HG02798 (cell line): ENCODE measurements around the gene VWA3B.
"Not testable (repeated sequence)": the region's sequence is repeated elsewhere in the genome, so short reads cannot be mapped to it uniquely, and the experiment has no call there.

Experiments
- ATAC-seq: cut with Tn5 transposase; IDR thresholded peaks from one replicate; pipeline ENCODE4 v1.9.1; 2021; ENCODE audit warnings: mild to moderate bottlenecking; ENCODE audit not compliant: unreplicated experiment, poor library complexity

Gene VWA3B

GRCh38 chr2:98126061-98126460, 39.1 kb downstream of the VWA3B start:
- no peak for ATAC-seq

- no peak for ATAC-seq
Observed at GRCh38 chr2:98127229-98127989, 40.4 kb downstream of the VWA3B start.

GRCh38 chr2:98128556-98129109, 41.7 kb downstream of the VWA3B start:
- no peak for ATAC-seq

GRCh38 chr2:98130073-98130472, 43.1 kb downstream of the VWA3B start:
- ATAC-seq: not testable (repeated sequence)

- peak; percentile 58 for ATAC-seq
Observed at GRCh38 chr2:98134172-98135005, 47.4 kb downstream of the VWA3B start.

GRCh38 chr2:98137196-98137595, 50.2 kb downstream of the VWA3B start:
- ATAC-seq: no peak

- not testable (repeated sequence) for ATAC-seq
Observed at GRCh38 chr2:98138978-98139377, 52.0 kb downstream of the VWA3B start.

GRCh38 chr2:98140210-98140609, 53.2 kb downstream of the VWA3B start:
- no peak for ATAC-seq

GRCh38 chr2:98142106-98142791, 55.3 kb downstream of the VWA3B start:
- no peak for ATAC-seq

- no peak for ATAC-seq
Observed at GRCh38 chr2:98145070-98145469, 58.1 kb downstream of the VWA3B start.

GRCh38 chr2:98147900-98148299, 60.9 kb downstream of the VWA3B start:
- not testable (repeated sequence) for ATAC-seq

GRCh38 chr2:98148595-98149332, 61.8 kb downstream of the VWA3B start:
- ATAC-seq: no peak

GRCh38 chr2:98149333-98149697, 62.3 kb downstream of the VWA3B start:
- ATAC-seq: no peak

GRCh38 chr2:98153481-98153880, 66.5 kb downstream of the VWA3B start:
- no peak for ATAC-seq

- ATAC-seq: no peak
Observed at GRCh38 chr2:98155291-98155690, 68.3 kb downstream of the VWA3B start.

- ATAC-seq: no peak
Observed at GRCh38 chr2:98155716-98156115, 68.7 kb downstream of the VWA3B start.

- no peak for ATAC-seq
Observed at GRCh38 chr2:98156304-98156703, 69.3 kb downstream of the VWA3B start.

- no peak for ATAC-seq
Observed at GRCh38 chr2:98157557-98157956, 70.6 kb downstream of the VWA3B start.

- ATAC-seq: no peak
Observed at GRCh38 chr2:98158305-98158704, 71.3 kb downstream of the VWA3B start.

- no peak for ATAC-seq
Observed at GRCh38 chr2:98160554-98160953, 73.6 kb downstream of the VWA3B start.
